Neural progenitor cell (in vitro differentiated cells): Measurements from ENCODE around the gene TOX2. TPM values are rescaled to one million over a fixed set of nuclear protein-coding genes. Genes with fewer than 3 reads are reported as not detected.

Experiments used
- small RNA-seq: library from RNA; depleted of rRNA; stranded (forward); fragments of <200 nt; gene quantifications from one replicate; pipeline ENCODE3, GENCODE V24; 2015
- total RNA-seq: library from RNA; depleted of rRNA; stranded (reverse); fragments of >200 nt; gene quantifications from 2 replicates; pipeline ENCODE4 v1.2.3, GENCODE V29; 2015; ENCODE audit warnings: low replicate concordance

TOX2 gene
- total RNA-seq, 1 donor from 2014 or later = not detected

Small RNA genes within 50 kb of the gene (small RNA-seq; reads per million reads assigned to genes)
- gene RN7SL443P = not detected

Other genes with a start within 250 kb of the TOX2 start
- gene MYBL2, start 247.7 kb upstream of the TOX2 start, total RNA-seq = 28.8 and 62.5 TPM in 2 replicates
- not detected in 2 replicates for gene GTSF1L, start 187.8 kb upstream of the TOX2 start, total RNA-seq